Smooth muscle cell of the brain vasculature (primary cell): ENCODE measurements around the gene PPARD.
"Not testable (repeated sequence)": the region's sequence is repeated elsewhere in the genome, so short reads cannot be mapped to it uniquely, and the experiment has no call there.

Source experiments
- DNase-seq: peaks from one replicate; pipeline ENCODE4 v3.0.0-alpha.2; 2012; ENCODE audit warnings: low read depth, low spot score

PPARD gene

DNA sequence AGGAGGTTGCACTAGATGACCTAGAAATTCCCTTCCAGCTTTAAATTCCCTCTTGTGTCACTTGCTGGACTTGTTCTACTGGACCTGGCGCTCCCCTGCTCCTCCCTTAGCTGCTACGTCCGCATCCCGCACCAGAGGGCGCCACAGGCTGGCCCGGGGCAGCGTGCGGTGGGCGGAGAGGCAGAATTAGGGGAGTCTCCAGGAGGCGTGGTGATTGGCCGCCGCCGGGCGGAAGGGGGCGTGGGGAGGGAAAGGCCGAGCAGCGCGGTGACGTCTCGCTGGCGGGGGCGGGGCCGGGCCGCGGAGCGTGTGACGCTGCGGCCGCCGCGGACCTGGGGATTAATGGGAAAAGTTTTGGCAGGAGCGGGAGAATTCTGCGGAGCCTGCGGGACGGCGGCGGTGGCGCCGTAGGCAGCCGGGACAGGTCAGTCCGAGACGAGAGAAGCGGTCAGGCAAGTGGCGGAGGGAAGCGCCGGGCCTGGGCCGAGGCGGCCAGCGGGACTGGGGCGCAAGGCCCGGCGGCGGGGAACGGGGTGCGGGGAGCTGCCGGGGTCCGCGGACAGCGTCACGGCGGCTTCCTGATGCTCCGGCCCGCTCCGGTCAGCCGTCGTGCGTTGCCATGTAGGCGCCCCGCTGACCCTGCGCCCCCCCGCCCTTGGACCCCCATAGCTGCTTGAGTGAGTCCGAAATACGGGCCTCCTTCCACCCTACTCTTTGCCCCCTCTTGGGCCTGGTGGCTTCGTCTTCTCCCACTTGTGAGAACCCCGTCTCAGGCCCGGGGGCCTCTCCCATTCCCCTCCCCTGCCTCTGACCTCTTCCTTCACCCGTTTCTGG lies at the start of gene PPARD:
Gene PPARD (plus strand): TSS at position 301 of the 834 bp plus-strand sequence. CDS start 68,530 bp downstream, outside the sequence.
- DNase-seq: peak; percentile 88

DNA sequence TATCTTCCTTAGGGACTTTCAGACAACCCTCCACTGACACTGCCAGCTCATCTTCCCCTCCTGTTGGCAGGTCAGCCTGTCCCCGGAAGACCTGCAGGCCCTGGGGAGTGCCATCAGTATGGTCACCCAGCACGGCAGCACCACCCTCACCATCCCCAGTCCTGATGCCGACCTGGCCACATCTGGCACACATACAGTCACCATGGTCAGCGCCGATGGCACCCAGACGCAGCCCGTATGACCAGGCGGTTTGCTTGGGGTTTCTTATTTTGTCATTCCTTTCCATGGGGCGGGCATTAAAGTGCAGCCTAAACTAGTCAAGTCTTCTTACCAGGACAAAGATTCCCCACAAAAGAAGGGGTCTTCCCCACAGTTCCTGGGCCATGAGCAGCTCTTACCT lies 48.7 kb upstream of the PPARD start:
- no peak for DNase-seq

DNA sequence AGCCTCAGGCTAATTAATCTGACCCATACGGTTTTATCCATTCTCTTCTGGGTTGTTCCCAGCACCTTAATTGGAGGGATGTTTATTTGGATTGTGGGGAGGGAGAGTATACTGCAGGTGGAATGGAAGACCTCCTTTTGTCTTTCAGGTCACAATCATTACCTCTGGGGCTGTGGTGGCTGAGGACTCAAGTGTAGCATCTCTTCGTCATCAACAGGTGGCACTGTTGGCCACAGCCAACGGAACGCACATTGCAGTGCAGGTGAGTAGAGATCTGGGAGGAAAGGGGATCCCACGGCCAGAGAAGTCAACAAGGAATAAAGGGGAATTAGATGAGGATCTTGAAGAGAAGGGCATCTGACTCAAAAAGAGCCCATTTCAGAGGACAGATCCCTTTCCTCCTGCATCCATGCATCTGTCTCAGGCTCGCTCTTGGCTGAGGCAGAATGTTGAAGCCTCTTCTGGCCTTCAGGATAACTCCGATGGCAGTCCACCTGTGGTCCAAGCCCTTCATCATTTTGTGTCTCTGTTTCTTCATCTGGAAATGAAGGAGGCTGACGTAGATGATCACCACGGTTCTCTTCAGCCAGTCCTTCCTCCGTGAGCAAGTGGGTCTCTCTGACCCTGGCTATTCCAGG lies 47.9 kb upstream of the PPARD start:
- no peak for DNase-seq

DNA sequence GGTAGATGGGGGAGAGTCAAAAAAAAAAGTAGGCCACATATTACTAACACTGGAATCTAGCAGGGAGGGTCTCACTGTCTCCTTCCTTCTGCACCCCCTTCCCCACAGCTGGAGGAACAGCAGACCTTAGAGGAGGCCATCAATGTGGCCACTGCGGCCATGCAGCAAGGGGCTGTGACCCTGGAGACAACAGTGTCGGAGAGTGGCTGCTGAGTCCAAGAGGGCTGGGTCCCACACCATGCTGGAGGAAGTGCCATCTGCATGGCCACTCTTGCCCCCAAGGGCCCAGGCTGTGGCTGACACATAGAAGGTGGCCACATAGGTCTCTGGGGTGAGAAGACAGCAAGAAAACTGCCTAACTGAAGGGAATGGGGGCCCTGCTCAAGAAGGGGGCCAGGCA lies 47.3 kb upstream of the PPARD start:
- DNase-seq: no peak

DNA sequence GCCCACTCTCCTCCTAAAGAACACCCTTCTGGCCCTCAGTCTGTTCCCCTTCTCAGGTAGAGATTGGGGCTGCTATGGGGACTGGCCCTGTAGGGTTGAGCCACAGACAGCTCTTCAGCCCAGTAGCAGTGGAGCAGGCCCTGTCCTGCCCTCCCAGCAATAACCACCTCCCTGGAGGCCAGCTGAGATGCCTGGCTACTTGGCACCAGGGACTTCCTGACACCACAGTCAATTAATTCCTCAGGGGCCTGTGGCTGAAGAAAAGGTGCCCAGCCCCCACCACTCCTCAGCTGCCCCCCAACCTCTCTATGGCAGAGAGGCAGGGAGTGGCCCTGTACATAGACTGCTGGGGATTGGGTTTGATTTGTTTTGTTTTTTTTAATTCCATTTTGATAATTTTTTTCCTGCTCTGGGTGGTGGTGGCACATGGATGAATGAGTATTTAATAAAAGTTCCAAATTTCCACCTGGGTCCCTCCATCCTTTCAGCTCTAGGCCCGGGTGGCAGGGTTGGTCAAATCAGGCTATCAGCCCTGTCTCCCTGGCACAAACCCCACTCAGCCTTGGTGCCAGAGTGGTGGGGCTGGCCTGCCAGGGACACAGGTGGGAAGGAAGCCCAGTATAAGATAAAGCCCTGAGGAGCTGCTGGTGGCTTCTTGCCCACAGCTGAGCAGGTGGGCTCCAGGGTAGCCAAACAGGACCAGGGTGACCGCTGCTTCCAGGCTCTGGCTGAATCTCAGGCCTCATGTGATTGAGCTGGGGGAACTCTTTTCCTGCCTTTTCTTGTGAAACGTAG lies 46.6 kb upstream of the PPARD start:
- DNase-seq: no peak

DNA sequence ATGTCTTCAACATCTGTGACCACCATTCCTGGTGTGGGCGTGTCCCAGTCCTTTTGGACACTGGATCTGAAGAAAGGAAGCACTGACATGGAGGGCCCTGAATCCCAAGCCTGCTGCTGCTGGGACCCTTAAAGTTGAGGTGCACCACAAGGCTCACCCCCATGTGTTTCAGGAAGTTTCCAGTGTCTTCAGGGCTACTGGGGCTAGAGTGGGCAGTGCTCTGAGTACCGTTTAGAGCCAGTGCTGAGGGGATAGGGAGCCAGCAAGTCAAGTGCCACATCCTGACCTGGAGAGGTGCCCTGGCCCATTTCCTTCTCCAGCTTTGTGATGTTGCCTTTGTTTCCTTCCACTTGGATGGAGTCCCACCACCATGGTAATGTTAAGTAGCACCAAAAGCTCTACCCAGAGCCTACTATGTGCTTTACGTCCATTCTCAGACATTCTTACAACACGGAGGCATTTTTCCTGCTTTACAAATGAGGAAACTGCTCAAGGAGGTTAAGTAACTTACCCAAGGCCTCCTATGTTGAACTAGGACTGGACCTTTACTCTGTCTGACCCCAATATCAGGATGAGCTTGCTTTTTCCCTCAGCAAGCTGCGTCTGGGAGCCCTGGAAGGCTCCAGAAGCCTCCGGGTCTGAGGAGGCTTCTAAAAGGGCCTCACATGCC lies 45.3 kb upstream of the PPARD start:
- DNase-seq: no peak

DNA sequence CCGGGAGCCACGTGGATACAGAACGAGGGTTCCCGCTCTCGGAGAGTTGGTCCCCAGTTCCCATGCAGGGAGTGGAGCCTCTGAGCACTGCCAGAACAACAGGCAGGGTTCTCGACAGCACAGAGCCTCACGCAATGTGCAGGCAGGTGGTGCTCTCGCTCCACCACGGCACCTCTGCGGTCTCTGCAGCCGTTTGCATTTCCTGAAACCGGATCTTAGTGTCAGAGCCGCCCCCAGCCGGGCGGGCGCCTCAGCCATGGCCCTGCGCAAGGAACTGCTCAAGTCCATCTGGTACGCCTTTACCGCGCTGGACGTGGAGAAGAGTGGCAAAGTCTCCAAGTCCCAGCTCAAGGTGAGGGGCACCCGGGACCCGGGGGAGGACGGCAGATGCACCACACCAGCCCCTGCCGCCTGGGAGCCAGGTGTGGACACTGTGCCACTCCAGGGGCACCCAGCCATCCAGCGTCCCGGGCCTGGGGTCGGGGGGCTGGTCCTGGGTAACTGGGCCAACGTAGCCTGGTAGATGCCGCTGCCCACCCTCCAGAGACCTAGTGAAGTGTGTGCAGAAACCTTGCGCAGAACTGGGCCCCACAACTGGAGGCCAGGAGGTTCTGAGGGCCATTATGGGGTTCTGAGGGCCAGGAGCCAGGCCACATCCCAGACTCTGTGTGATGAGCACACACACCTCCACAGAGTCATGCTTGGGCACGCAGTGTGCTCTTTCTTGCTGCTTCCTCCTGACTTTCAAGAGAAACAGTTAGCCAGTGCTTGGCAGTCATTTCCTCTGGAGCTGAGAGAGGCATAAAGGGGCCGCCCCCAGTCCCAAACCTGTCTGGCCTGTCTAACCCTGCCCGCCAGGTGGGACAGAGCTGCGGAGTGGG lies 44.5 kb upstream of the PPARD start, which contains the start of gene DEF6:
Gene DEF6 (plus strand): TSS at position 218 of the 881 bp plus-strand sequence. CDS start 39 bp downstream, at position 257.
- DNase-seq: peak; percentile 51

DNA sequence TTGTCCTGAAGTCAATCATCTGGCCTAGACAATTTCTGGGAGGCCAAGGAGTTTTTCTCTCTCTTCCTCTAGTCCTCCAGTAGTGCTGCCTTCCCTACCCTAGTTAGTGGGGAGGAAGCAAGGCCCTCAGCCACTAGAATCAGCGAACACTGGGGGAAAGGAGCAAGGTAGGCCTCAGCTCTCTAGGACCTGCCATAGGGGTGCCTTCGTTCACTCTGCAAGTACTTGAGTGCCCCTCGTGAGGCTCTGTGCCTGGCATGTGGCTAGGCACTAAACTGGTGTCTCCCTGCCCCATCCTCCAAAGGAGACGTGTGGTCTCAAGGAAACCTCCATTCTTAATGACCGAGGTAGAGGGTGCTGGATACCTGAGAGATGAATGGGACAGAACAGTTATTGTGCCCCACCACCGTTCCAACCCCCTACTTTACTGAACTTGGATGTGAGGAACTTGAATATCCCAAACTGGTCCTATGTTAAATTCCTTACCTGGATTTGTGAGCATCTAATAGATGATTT lies 43.7 kb upstream of the PPARD start:
- DNase-seq: no peak

DNA sequence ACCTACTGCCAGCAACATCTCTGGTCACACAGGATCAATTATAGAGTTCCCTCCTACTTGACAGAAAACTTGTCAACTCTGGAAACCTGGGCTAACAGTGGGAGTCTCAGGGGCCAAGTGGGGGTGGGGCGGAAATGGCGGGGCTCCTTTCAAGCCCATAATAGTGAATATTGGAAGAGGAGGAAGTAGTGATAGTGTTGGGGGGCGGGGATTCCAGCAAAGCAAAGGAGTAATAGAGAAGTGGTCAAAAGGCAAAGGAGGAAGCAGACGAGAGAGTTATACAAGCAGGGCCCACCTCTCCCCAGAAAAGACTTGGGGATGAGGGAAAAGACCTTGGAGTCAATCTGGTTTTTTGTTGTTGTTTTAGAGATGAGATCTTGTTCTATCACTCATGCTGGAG lies 42.7 kb upstream of the PPARD start:
- DNase-seq: no peak

DNA sequence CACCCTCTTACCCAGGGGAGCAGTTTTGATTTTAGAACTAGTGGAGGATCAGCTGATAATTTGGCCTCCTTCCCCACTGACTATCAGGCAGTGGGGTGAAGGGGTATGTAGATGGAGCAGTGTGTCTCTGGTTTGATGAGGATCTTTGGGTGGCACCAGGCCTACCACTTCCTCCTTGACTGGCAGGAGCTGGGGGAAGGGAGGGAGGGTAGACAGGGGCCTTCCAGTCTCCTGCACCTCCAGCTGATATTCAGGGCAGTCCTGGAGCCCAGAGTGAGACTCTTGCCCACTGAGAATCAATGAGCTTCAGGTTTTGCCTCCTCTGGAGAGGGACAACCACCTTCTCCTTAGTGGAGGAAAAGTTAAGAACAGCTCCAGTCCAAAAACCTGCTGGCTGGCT lies 41.5 kb upstream of the PPARD start:
- DNase-seq: no peak

DNA sequence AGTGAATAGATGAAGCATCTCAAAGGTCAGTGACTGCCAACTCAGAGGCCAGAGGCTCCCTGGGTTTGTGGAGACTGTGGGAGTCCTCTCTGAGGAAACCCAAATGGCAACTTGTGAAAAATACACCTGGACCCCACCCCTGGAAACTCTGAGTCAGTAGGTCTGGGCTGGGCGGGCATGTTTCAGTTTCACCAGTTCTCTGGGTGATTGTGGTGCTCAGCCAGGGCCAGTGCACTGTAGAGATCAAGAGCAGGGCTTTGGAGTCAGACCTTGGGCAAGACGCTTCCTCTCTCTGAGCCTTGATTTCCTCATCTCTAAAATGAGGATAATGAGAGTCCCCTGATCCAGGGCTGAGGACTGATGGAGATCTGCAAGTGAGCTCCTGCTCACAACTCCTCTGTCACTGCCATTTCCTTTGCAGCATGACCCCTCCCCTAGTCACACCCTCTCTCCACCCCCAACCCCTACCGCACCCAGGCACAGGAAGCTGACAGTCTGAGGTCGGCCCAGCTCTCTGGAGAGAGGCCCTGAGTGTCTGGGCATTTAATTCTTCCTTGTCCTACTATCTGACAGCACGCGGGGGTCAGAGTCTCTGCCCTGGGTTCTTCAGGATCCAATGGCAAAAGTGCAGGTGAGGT lies 39.6 kb upstream of the PPARD start:
- no peak for DNase-seq

DNA sequence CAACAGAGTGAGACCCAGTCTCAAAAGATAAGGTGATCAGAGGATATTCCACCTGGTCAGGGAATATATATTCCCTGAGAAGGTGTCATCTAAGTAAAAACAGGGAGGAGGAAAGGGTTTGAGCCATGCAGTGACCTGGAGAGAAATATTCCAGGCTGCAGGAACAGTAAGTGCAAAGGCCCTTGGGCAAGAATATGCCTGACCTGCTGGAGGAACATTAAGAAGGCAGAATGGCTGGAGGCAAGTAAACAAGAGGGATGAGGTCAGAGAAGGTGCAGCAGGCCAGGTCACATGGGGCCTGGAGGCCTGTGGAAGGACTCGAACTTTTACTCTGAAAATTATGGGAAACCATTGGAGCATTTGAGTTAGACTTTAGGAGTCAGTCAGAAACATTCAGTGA lies 38.1 kb upstream of the PPARD start:
- no peak for DNase-seq

DNA sequence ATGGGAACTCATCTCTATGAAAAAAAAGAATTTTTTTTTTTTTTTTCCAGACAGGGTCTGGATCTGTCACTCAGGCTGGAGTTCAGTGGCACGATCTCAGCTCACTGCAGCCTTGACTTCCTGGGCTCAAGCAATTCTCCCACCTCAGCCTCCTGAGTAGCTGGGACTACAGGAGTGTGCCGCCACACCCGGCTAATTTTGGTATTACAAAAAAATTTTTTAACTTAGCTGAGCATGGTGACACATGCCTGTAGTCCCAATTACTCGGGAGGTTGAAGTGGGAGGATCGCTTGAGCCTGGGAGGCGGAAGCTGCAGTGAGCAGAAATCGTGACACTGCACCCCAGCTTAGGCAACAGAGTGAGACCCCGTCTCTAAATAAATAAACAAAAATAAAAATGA lies 37.2 kb upstream of the PPARD start:
- DNase-seq: no peak

DNA sequence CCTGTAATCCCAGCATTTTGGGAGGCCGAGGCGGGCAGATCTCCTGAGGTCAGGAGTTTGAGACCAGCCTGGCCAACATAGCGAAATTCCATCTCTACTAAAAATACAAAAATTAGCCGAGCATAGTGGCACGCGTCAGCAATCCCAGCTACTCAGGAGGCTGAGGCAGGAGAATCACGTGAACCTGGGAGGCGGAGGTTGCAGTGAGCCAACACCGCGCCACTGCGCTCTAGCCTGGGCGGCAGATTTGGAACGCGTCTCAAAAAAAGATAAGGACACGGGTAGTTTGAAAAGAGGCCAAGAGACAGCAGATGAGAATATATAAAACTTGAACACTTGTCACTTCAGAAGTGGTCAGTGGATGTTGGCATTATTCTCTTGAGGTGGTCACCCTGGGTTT lies 35.2 kb upstream of the PPARD start:
- not testable (repeated sequence) for DNase-seq

DNA sequence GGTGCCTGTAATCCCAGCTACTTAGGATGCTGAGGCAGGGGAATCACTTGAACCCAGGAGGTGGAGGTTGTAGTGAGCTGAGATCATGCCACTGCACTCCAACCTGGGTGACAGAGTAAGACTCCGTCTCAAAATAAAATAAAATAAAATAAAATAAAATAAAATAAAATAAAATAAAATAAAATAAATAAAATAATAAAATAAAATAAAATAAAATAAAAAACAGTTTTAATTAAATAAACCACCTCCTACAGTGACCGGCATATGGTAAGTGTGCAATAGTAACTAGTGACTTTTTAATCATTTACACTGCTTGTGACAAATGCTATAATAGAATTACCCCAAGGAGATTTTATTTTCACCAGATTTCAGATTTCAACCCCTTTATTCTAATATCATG lies 33.8 kb upstream of the PPARD start:
- not testable (repeated sequence) for DNase-seq

DNA sequence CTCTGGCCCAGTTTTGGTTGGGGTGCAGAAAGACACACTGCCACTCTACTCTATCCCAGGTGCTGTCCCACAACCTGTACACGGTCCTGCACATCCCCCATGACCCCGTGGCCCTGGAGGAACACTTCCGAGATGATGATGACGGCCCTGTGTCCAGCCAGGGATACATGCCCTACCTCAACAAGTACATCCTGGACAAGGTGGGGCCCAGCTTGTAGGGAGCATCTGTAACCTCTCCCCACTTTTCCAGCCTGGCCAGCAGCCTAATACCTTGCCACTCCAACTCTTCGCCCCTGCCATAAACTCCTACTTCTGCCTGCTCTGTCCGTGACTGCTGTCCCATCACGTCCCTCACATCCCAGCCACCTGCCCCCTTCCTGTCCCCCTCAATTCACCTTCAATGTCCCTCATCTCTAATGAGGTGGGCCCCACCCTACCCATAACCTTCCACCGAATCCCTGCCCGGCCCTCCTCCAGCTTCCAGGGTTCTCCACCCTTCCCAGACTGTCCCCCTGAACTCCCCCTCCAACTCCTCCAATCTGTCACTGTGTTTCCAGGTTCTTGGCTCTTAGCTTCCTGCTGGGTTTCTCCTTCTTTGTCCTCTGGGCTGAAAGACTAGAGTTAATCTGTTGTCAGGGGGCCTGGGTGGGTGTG lies 32.6 kb upstream of the PPARD start:
- DNase-seq: no peak

DNA sequence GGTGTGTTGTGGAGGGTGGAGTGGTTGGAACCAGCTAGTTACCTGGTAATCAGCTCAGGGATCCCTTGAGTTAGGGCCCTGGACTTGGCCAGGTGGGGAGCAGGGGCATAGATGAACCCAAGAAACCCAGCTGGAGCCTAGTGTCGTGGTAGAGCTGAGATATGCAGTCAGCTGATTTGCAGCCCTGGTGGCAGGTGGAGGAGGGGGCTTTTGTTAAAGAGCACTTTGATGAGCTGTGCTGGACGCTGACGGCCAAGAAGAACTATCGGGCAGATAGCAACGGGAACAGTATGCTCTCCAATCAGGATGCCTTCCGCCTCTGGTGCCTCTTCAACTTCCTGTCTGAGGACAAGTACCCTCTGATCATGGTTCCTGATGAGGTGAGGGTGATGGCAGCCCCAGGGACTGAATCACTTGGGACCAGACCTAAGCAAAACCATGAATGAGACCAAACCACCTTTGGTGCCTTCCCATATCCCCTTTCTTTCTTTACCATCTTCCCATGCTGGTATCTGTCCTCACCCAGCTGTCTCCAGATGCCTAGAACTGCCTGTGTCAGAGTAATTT lies 32.0 kb upstream of the PPARD start:
- DNase-seq: no peak

DNA sequence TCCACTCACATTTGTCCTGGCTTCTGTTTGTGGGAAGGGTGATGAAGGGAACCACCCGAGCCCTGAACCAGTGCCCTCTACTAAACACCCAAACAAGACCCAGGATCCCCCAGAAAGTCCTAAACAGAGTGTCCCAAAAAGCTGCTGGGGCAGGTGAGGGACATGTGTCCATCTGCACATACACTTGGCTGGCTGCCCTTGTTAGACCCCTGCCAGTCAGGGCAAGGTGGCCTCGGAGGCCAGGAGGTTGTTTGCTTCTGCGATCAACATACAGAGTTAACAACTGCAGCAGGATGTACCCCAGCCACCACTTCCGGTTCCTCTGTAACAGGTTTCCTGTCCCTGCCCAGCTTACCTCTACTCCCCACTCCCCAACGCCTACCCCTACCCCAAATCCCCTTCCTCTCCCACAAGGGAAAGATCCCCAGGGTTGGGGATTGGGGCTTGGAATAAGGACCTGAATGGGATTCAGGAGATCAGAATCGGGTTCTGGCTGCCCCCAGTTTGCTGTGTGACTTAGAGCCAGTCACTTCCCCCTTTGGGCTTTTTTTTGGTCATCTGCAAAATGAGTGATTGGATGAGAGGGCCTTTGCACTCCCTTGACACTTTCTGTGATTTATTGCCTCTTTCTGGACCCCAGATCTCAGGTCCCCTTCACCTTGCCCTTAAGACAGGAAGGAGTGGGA lies 30.8 kb upstream of the PPARD start:
- no peak for DNase-seq
